Kidney (tissue), 14 donors: ENCODE measurements around the gene TIPARP. TPM values are rescaled to one million over a fixed set of nuclear protein-coding genes. Genes with fewer than 3 reads are reported as not detected.

Experiments used
- DNase-seq, 5 donors: peaks; one replicate each; pipeline ENCODE4 v3.0.0-alpha.2; 2013 to 2020
- FAIRE-seq: peaks from 2 replicates; lab custom pipeline; 2012; peaks lifted over from hg19 to GRCh38; lab: Jason Lieb, UNC
- H3K27ac ChIP-seq, 2 donors: one replicate each; pipeline ENCODE4 v1.7.0; 2013; ENCODE audit warnings: low read depth in 2 of 2, low read length in 2 of 2, inconsistent platforms in 1 of 2
- H3K27me3 ChIP-seq: one replicate; pipeline ENCODE4 v1.7.1; 2013; ENCODE audit warnings: low read length, inconsistent platforms; ENCODE audit not compliant: control insufficient read depth, insufficient read depth
- H3K36me3 ChIP-seq, 3 donors: one replicate each; pipeline versions ENCODE4 v1.7.0 to v1.7.1; 2013; ENCODE audit warnings: low read length in 3 of 3, control low read depth in 1 of 3, inconsistent platforms in 1 of 3; ENCODE audit not compliant: insufficient read depth in 3 of 3, control insufficient read depth in 2 of 3
- H3K4me1 ChIP-seq, 3 donors: one replicate each; pipeline versions ENCODE4 v1.7.0 to v1.7.1; 2013; ENCODE audit warnings: low read length in 3 of 3, inconsistent platforms in 1 of 3, low read depth in 1 of 3; ENCODE audit not compliant: control insufficient read depth in 2 of 3, insufficient read depth in 2 of 3
- H3K4me3 ChIP-seq, 3 donors: one replicate each; pipeline versions ENCODE4 v1.7.0 to v1.8.1; 2013; ENCODE audit warnings: low read length in 3 of 3, control low read depth in 1 of 3, inconsistent platforms in 1 of 3
- H3K9ac ChIP-seq, 3 donors: one replicate each; pipeline versions ENCODE4 v1.7.0 to v1.7.1; 2013; ENCODE audit warnings: low read length in 3 of 3, control low read depth in 1 of 3, inconsistent platforms in 1 of 3
- H3K9me3 ChIP-seq, 3 donors: one replicate each; pipeline versions ENCODE4 v1.7.0 to v1.7.1; 2013; ENCODE audit warnings: low read length in 3 of 3, control low read depth in 1 of 3, inconsistent platforms in 1 of 3; ENCODE audit not compliant: control insufficient read depth in 2 of 3, insufficient read depth in 1 of 3
- intact Hi-C: fragments of 100-400 bp; cut with DNase I; formaldehyde crosslinking; loops from one replicate; pipeline ENCODE4 v1.11.1; 2022
- polyA plus RNA-seq: library from polyadenylated mRNA; stranded (reverse); fragments of 350-450 nt; fragmentation: Illumina TruSeq; extraction: RNeasy Lipid Tissue Mini Kit (QIAGEN cat#74804); gene quantifications from one replicate; pipeline ENCODE4 v1.2.3, GENCODE V29; 2014; ENCODE audit warnings: low read depth, low replicate concordance; ENCODE audit not compliant: insufficient read depth
- total RNA-seq: library from RNA; stranded (reverse); fragmentation: NEBNext Ultra II Directional; extraction: Animal tissue kit (Norgen Biotek cat#: 25700); gene quantifications from one replicate; pipeline ENCODE4 v1.2.1, GENCODE V29; 2021
- TF ChIP-seq, protein P1 (sequence below): IDR thresholded peaks from 3 replicates; pipeline ENCODE4 v1.5.1; 2012; ENCODE audit warnings: mild to moderate bottlenecking, moderate library complexity, borderline replicate concordance; ENCODE audit not compliant: insufficient read depth; ENCODE audit errors: extremely low read depth
- donor health status: control.
- donor health status: control.
- donor health status: control.
- donor health status: control.
- donor health status: control.
- donor health status: DM: yes; HTN: yes; CAD: no.
- donor health status: Normal renal cell carcinoma (clear cell type).

The TIPARP gene
- total and polyA plus RNA-seq, 2 donors from 2014 or later = 9.5 to 21.8 TPM

- Histone ChIP-seq H3K9ac (no peak overlapping the region), H3K4me3 (no peak overlapping the region), H3K36me3 (no peaks in the 10 kb centered on the region), H3K27me3 (no peaks in the 10 kb centered on the region), H3K9me3 (no peaks in the 10 kb centered on the region), H3K4me1 (peaks cover 0 to under 1% (median 0%) of the 10 kb centered on the region in 3 donors), H3K27ac (no peak overlapping the region)
- DNase-seq (no peak), FAIRE-seq (no peak)
- TF ChIP-seq, protein P1, sequence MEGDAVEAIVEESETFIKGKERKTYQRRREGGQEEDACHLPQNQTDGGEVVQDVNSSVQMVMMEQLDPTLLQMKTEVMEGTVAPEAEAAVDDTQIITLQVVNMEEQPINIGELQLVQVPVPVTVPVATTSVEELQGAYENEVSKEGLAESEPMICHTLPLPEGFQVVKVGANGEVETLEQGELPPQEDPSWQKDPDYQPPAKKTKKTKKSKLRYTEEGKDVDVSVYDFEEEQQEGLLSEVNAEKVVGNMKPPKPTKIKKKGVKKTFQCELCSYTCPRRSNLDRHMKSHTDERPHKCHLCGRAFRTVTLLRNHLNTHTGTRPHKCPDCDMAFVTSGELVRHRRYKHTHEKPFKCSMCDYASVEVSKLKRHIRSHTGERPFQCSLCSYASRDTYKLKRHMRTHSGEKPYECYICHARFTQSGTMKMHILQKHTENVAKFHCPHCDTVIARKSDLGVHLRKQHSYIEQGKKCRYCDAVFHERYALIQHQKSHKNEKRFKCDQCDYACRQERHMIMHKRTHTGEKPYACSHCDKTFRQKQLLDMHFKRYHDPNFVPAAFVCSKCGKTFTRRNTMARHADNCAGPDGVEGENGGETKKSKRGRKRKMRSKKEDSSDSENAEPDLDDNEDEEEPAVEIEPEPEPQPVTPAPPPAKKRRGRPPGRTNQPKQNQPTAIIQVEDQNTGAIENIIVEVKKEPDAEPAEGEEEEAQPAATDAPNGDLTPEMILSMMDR = no peak
- intact Hi-C loops = no loop called here
These were observed 48.8 kb downstream of the TIPARP start for GRCh38 chr3:156723182-156723619.

- Histone ChIP-seq H3K4me1 (peaks cover 0 to 3% (median 0%) of the 10 kb centered on the region in 3 donors), H3K4me3 (no peak overlapping the region), H3K27ac (no peak overlapping the region), H3K9me3 (no peaks in the 10 kb centered on the region), H3K36me3 (no peaks in the 10 kb centered on the region), H3K27me3 (no peaks in the 10 kb centered on the region), H3K9ac (no peak overlapping the region)
- intact Hi-C loops = no loop called here
- DNase-seq (no peak), FAIRE-seq (no peak)
- TF ChIP-seq, protein P1 = no peak
These were observed 51.3 kb downstream of the TIPARP start for GRCh38 chr3:156725682-156726081.

DNA sequence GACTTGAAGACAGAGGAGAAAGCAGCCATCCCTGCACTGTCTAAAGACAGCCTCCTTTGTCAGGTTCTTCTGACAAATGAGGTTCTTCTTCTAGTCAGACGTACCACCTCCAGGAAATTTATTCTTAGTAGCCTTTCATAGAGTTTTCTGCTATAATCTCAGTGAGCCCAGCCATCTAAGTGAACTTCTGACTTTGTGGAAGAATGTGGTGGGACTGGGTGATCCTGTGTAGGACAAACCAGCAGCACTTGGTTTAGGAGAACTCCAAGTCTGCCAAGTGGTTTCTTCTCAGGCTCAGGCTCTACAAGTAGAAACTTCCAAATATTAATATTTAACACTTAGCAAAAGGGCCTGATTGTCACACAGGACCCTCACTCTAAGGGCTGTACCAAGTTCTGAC is 52.1 kb downstream of the TIPARP start:
- H3K9me3 ChIP-seq = no peaks in the 10 kb centered on the region
- no peak overlapping the region for H3K4me3 ChIP-seq
- TF ChIP-seq, protein P1 = no peak
- H3K9ac ChIP-seq = no peak overlapping the region
- H3K36me3 ChIP-seq = no peaks in the 10 kb centered on the region
- no peak for DNase-seq
- no peaks in the 10 kb centered on the region for H3K27me3 ChIP-seq
- no peak overlapping the region for H3K27ac ChIP-seq
- FAIRE-seq = no peak
- H3K4me1 ChIP-seq = peaks cover 0 to 3% (median 0%) of the 10 kb centered on the region in 3 donors
- intact Hi-C loops = no loop called here
